ENCODE data around the gene TAF6L.
A peak's percentile ranks its signal among the peaks of the same experiment; 100 is the strongest.

The TAF6L gene

DNA sequence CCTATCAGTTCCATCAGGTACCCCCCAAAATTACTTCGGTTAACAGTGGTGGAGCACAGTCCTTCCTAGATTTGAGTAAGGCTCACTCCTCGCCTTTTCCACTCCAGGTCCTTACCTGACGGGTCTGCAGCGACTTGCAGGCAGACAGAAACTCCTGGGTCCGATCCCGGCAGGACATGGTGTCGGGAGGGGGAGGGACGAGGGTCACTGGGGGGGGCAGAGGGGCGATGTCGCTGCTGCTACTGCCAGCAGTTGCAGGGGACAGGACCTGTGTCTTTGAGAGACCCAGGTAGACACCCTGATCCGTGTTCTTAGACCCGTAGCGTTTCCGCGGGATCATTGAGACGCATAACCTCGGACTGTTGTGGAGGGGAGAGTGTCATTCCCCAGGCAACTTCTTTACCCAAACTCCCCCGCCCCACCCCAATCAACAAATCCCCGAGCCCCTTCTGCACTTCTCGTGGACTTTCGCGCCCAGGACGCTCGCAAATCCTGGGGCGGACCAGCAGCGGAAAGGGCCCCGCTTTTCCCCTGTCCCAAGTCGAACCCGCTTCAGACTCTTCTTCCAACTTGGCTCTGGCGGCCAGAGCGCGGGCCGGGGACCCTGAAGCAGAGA is 59.8 kb downstream of the TAF6L start:
- no peak for DNase-seq (ENCODE audit: low read depth)
- TF ChIP-seq, protein P1, sequence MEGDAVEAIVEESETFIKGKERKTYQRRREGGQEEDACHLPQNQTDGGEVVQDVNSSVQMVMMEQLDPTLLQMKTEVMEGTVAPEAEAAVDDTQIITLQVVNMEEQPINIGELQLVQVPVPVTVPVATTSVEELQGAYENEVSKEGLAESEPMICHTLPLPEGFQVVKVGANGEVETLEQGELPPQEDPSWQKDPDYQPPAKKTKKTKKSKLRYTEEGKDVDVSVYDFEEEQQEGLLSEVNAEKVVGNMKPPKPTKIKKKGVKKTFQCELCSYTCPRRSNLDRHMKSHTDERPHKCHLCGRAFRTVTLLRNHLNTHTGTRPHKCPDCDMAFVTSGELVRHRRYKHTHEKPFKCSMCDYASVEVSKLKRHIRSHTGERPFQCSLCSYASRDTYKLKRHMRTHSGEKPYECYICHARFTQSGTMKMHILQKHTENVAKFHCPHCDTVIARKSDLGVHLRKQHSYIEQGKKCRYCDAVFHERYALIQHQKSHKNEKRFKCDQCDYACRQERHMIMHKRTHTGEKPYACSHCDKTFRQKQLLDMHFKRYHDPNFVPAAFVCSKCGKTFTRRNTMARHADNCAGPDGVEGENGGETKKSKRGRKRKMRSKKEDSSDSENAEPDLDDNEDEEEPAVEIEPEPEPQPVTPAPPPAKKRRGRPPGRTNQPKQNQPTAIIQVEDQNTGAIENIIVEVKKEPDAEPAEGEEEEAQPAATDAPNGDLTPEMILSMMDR (IDR thresholded peaks at IDR 0.05; ENCODE audit: low read length, missing control alignments), result no peak
- H3K4me3 ChIP-seq (replicated peaks; ENCODE audit: low read depth, low read length), result peak overlapping the region; percentile 87

DNA sequence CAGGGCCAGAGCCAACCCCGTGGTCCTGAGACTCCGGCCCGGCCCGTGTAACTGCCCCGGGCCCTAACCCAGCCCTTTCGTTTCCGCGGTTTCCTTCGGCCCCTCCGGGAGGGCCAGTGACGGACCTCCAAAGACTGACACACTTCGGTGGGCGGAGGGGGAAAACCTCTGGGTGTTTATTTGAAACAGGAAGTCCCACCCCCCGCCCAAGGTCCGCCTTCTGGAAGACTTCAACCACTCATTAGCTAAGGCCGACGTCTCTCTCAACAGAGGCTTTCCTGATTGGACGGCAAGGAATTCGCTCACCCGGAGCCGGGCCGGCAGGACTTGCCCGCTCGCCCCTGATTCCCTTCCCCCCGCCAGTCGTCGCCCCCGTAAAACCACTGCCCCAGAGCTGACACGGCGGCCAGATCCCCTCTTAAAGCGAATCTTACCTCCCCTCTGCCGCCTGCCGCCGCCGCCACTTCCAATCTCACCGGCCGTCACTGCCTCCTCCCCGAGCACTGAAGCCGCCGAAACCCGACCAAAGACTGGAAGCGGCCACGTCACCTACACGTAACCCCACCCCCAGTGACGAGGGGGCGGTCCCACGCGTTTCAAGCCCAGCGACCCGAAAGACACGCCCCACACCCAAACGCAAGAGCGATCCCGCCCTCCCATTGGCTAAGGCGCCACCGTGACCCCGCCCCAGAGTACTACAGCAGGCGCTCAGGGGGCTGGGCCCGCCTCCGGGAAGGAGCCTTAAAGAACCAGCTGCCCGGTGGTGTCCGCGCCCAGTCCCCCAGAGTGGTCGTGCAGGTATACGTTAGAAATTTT is 60.5 kb downstream of the TAF6L start, which contains the start of gene STX5:
Gene STX5, minus strand, starts transcription at position 532 of the 816 bp plus-strand sequence. CDS start 808 bp downstream, outside the sequence.
- DNase-seq (ENCODE audit: low read depth), result peak; percentile 99
- TF ChIP-seq, protein P1 (IDR thresholded peaks at IDR 0.05; ENCODE audit: low read length, missing control alignments), result no peak
- H3K4me3 ChIP-seq (replicated peaks; ENCODE audit: low read depth, low read length), result peak within 1 kb of the TSS; percentile 87

DNA sequence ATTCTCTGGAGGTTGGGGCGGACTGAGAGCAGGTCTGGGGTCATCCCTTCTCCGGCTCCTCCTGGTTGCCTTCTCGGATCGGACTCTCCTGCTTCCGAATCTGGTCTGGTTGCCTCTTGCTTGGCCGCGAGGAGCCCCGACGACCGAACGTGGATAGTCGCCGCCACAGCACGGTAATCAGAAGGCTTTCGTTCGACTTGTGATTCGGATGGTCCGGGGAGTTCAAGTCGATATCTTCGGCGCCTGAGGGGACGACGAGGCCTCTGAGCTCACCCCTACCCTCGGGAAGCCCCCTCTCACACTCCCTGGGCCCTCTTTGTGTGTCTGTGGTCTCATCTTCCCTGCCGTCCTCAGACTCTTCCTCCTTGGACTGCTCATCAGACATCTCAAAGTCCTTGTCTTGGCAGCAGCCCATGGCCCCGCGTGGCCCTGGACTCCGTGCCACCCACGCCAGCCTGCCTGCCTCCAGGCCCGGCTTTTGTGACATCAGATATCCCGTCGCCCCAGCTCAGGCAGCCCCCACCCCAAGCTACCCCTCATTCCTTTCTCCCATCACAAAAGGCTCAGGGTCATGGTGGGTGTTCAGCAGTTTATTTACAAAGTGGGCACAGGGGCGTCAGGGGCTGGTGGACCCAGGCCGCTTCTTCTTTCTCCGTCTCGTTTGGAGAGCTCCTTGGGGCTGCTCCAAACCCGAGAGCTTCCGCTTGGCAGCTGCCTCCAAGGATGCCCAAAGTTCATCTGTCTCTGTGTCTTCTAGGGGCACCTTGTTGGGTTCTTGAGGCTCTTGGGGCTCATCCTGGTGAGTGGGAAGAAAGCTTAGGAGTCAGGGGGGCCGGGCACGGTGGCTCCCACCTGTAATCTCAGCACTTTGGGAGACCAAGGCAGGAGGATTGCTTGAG is 61.4 kb downstream of the TAF6L start, which contains the start of gene TEX54:
Gene TEX54, minus strand, starts transcription at position 506 of the 899 bp plus-strand sequence.
- peak within 1 kb of the TSS; percentile 87 for H3K4me3 ChIP-seq (replicated peaks; ENCODE audit: low read depth, low read length)
- TF ChIP-seq, protein P1 (IDR thresholded peaks at IDR 0.05; ENCODE audit: low read length, missing control alignments), result no peak
- no peak for DNase-seq (ENCODE audit: low read depth)

DNA sequence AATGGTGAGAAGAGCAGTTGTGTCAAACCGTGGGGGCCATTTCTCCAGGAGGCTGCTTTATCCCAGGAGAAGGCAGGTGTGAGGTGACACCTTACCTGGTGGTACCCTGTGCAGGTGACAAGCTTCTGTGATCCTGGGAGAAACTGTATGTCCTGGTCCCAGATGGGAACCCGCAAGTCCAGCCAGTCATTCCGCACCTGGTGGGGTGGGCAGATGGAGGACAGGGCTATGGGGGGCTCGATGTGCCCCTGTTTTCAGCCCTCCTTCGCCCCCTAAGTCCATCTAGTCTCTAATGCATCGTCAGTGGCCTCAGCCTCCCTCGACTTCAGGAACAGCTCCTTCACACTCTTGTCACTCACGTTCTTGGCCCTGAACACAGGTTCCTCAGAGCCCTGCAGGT is 64.1 kb downstream of the TAF6L start:
- TF ChIP-seq, protein P1 (IDR thresholded peaks at IDR 0.05; ENCODE audit: low read length, missing control alignments), result no peak
- H3K4me3 ChIP-seq (replicated peaks; ENCODE audit: low read depth, low read length), result no peak overlapping the region
- DNase-seq (ENCODE audit: low read depth), result no peak
